NK-92 (cell line): Measurements from ENCODE around the gene KRT77.
"Not testable (repeated sequence)": the region's sequence is repeated elsewhere in the genome, so short reads cannot be mapped to it uniquely, and the experiment has no call there.

Source experiments
- DNase-seq: peaks from one replicate; lab custom pipeline; 2025; ENCODE audit not compliant: unreplicated experiment; lab: John Stamatoyannopoulos, UW

KRT77 gene

GRCh38 chr12:52703424-52703823 is at the start of gene KRT77:
TSS of gene KRT77 (minus strand) at chr12:52703524. CDS start at chr12:52703434, 90 bp downstream.
- DNase-seq = no peak

DNA sequence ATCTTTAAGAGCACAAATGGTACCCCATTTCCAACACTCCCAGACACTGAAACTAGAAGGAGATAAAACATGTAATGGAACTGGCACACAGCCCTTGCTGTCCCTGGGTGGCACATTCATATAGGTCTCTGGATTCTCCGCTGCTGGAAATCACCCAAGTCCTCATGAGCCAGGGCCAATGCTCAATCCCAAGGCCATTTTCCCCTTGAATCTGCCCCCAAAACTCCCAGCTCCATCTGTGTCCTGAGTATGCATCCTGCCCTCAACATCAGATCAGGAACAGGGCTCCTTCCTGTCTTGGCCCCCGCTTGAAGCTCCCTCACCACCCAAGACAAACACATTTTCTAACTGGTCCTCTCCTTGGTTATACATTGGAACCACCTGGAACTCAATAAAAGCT is 49.2 kb upstream of the KRT77 start:
- DNase-seq = no peak

GRCh38 chr12:52751795-52752194 is 48.5 kb upstream of the KRT77 start:
- DNase-seq = no peak

DNA sequence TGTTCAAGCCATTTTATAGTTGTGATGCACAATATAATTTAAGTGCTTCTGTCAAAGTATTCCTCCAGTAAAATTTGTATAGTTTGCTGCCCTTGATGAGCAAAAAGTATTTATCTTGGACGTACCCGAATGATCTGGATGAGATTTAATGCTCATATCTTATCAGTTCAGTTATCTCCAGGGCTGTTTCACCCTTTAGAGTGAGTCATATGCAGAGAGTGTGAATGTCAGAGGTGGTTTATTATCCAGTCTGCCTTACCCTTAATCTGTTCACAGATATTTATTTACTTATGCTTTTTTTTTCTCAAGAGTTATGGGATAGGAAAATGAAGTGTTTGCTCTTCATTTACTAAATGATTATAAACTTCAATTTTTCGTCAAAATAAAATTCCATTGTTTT is 47.2 kb upstream of the KRT77 start:
- not testable (repeated sequence) for DNase-seq

- DNase-seq = no peak
These were observed 46.5 kb upstream of the KRT77 start for GRCh38 chr12:52749827-52750226.

- DNase-seq = no peak
These were observed 45.3 kb upstream of the KRT77 start for GRCh38 chr12:52748578-52748977.

DNA sequence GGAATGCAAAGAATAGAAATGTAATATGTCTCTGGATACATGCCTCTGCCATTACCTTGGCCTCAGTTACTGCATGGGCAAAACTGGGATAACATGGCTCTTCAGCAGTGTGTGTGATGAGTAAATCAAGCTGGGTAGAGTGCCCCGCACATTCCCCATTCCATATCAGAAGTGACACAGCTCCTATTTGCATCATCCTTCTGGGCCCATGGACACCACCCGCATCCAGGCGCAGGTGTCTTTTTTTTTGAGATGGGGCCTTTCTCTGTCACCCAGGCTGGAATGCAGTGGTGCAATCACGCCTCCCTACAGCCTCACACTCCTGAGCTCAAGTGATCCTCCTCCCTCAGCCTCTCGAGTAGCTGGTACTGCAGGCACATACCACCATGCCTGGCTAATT is 42.2 kb upstream of the KRT77 start:
- DNase-seq = no peak

DNA sequence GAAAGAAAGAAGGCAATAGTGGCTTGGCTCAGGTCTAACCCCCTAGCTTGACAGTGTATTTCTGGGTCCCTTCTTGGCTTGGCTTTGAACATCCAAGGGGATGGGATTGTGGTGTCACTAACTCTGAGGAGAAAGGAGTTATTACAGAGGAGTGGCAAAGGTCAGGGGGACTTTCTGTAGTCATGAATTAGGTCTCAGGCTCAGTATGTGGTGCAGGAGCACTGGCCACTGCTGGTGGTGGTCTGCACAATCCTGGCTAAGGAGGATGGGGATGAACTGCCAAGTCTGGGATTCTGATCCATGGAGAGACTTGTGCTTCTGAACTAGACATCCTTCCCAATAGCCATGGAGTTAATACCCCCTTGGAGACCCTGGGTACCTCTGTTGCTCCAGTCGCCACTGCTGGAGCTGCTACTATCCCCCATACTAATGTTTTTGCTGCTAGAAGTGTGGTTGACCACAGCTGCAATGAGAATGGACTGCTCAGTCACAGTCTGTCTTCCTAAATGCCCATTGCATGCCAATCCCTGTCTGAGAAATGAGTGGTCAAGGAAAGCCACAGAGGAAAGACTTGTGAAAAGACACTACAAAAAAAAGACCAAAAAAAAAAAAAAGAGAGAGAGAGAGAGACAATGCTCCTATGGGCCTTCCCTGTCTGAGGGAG is 41.3 kb upstream of the KRT77 start:
- DNase-seq = no peak

DNA sequence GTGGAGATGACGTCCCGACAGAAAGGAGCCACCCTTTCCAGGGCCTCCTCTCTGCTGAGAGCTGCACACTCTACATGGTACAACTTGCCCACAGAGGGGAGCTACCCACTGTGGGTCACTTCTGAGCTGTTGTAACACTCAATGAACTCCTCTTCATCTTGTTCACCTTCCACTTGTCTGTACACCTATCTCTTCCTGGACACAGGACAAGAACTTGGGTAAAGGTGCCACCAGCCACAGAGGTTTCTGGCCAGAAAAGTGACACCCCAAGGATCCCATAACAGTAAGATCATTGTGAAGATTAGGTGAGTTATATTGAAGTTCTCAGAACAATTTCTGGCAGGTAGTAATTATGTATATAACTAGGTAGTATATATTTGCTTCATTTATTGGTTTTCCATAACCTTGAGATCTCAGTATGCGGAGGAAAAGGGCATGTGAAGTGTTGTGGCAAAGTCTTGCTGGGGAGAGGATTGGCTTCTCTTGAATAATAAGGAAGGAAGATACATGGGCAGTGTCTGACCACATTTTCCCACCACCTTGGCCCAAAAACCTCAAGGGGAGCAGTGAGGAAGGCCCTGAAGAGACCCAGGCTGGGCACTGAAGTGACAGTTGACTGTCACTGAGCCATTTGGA is 39.6 kb upstream of the KRT77 start:
- no peak for DNase-seq

DNA sequence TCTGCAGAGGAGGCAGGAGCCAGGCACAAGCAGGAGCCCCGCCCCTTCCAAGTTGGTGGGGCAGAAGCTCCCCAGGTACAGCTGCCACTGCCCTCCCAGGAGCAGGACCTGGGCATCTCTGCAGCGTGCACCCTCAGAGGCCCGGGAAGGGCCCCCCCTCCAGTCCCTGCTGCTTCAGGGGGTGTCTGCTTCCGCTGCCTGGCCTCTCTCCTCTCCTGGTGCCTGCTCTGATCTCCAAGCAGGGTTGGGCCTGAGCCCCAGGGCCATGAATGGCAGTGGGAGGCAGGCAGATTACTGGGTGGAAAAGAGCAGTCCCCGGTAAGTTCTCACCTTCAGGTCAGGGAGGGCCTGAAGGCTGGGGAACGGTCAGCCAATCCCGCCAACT is 38.9 kb upstream of the KRT77 start:
- DNase-seq = no peak

GRCh38 chr12:52741375-52742195 is 38.3 kb upstream of the KRT77 start:
- DNase-seq = no peak

GRCh38 chr12:52740584-52740983 is 37.3 kb upstream of the KRT77 start:
- DNase-seq = no peak

- DNase-seq = no peak
These were observed 36.6 kb upstream of the KRT77 start for GRCh38 chr12:52739963-52740362.

DNA sequence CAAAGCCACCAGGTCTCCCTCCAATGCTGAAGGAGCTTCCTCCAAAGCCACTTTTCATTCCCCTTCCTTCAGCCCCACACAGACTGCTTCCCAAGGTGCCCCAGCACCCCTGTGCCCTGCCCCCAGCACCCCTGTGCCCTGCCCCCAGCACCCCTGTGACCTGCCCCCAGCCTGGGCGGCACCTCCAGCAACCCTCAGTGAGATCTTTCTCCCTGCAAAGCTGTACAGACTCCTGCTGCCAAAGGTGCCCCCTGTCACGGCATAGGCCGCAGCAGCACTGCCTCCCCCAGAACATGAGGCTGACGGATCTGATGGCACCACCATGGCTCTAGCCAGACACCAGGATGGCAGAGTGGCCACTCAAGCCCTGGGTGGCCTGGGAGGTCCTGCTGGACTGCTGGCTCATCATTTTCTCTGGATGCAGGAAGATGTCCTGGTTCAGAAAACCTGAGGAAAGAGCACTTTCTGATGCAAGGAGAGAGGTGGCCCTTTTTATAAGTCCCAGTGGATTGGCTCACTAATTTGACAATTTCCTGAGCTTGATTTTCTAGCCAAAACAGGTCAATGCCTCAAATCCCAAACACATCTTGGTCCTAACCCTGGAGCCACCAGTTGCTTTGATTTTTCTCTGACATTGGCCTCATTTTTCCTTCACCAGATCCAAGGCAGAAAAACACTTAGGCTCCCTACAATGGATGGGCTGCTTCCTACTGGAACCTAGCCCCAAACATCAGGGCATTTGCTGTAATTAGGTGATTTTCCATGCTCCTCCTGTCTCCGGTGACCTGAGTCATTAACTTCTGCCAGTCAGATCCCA is 32.7 kb upstream of the KRT77 start:
- DNase-seq = no peak

DNA sequence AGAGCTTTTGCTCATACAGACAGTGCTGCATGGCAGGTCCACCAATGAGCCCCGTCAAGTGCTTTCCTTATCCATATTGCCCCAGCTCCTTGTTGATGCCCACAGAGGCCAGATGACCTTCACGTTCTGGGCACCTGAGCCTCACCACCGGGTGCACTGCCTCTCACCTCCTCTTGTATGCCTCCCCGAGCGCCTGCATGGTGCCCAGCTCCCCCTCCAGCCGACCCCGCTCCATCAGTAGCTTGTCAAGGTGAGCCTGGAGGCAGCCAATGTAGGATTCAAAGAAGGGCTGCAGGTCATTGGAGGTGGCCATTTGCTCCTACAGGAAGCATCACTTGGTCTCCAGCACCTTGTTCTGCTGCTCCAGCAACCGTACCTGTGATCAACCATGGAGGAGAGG is 31.8 kb upstream of the KRT77 start:
- DNase-seq = no peak

DNA sequence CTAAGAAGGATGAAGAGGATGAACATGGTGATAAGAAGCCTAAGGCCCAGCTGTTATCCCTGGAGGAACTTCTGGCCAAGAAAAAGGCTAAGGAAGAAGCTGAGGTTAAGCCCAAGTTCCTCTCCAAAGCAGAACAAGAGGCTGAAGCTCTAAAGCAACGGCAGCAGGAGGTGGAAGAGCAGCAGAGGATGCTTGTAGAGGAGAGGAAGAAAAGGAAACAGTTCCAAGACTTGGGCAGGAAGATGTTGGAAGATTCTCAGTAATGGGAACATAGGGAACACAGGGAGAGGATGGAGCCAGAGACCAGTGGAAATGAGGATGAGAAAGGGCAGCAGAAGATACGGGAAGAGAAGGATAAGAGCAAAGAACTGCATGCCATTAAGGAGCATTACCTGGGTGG is 27.5 kb upstream of the KRT77 start:
- DNase-seq = no peak

- no peak for DNase-seq
These were observed 27.1 kb upstream of the KRT77 start for GRCh38 chr12:52730383-52730782.

GRCh38 chr12:52729147-52729546 is 25.8 kb upstream of the KRT77 start:
- DNase-seq = no peak

DNA sequence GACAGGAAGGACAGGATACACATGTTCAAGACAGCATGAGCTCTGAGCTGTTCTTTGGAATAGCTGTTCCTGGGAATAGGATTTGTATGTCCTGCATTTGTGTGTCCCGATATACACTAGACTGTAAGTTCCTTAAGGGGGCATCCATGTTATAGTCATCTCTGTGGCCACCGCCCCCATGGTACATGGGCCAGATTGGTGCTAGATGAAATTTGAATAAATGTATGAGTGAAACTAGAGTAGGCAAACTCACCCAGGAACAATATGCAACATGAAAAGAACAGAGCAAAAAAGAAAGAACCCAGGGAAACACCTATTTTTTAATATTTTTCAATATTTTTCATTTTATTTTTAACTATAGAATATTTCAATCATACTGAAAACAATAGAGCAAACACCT is 25.1 kb upstream of the KRT77 start:
- DNase-seq = no peak

- no peak for DNase-seq
These were observed 23.7 kb upstream of the KRT77 start for GRCh38 chr12:52727037-52727436.

DNA sequence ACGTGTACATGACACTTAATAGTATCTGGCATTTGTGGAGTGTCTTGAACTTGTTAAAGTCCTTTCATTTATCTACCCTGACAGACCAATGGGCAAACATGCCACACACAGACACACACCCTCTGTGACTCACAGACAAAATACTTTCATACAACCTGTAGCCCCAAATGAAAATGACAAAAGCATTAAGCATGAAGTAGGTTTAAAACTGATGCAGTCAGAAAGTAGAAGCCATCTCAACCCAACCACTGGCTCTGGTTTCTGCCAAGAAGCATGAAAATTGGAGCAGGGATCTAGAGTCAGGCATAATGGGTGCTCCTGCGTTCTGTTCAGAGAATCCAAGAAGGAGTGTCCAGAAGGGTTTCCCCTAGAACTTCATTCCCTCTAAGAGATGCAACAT is 23.1 kb upstream of the KRT77 start:
- no peak for DNase-seq
